GM12878 (cell line): Measurements from ENCODE around the gene SLC26A11. TPM values are rescaled to one million over a fixed set of nuclear protein-coding genes. Genes with fewer than 3 reads are reported as not detected.

ENCODE experiments used
- ATAC-seq: fragments of 200-7000 bp; cut with Tn5 transposase; 3 replicates; pipeline ENCODE4 v1.9.1; 2020; ENCODE audit warnings: mild to moderate bottlenecking, moderate library complexity
- BruUV-seq: library from RNA; stranded (reverse); fragments of 400-500 nt; replicated peaks from 2 replicates; lab custom pipeline; 2021; lab: Mats Ljungman, UMichigan
- CTCF ChIA-PET: fragments of 300-600 bp; sonication (Branson Sonifier 250); formaldehyde crosslinking; extraction: SDS; loops from one replicate; lab custom pipeline; 2021; ENCODE audit warnings: inconsistent platforms; lab: Yijun Ruan, JAX
- POLR2A ChIA-PET: fragments of 350-600 bp; formaldehyde crosslinking; extraction: SDS; loops from one replicate; lab custom pipeline; 2021; ENCODE audit warnings: inconsistent platforms; lab: Charles Lee
- RAD21 ChIA-PET: fragments of 300-600 bp; sonication (Branson Sonifier 250); formaldehyde crosslinking; loops from one replicate; lab custom pipeline; 2023; ENCODE audit warnings: antibody characterized with exemption; ENCODE audit not compliant: unreplicated experiment; lab: Charles Lee
- SMC1A ChIA-PET: fragments of 300-600 bp; sonication (Branson Sonifier 250); formaldehyde crosslinking; loops from one replicate; lab custom pipeline; 2023; ENCODE audit not compliant: unreplicated experiment, uncharacterized antibody; lab: Charles Lee
- DNase-seq: peaks from one replicate; pipeline ENCODE4 v3.0.0-alpha.2; 2011; ENCODE audit warnings: low read depth, low spot score
- FAIRE-seq: peaks from 3 replicates; lab custom pipeline; 2011; peaks lifted over from hg19 to GRCh38; lab: Jason Lieb, UNC
- H2AFZ ChIP-seq: 2 replicates; pipeline ENCODE4 v1.6.0; 2011; ENCODE audit warnings: low read depth, low read length, control low read depth; ENCODE audit not compliant: control insufficient read depth
- H3K27ac ChIP-seq: 2 replicates; pipeline ENCODE4 v1.5.1; 2011; ENCODE audit warnings: control low read depth; ENCODE audit not compliant: control insufficient read depth, insufficient read depth
- H3K27me3 ChIP-seq, 2 experiments: replicated peaks in 1 of 2; 2 replicates each; pipeline versions ENCODE4 v1.6.0 to v1.6.1; 2011; ENCODE audit warnings: low read length in 1 of 2; ENCODE audit not compliant: control insufficient read depth in 2 of 2, insufficient read depth in 2 of 2
- H3K36me3 ChIP-seq, 2 experiments: 2 replicates each; pipeline ENCODE4 v1.5.1; 2011; ENCODE audit warnings: low read length in 1 of 2; ENCODE audit not compliant: control insufficient read depth in 2 of 2, insufficient read depth in 2 of 2
- H3K4me1 ChIP-seq: 2 replicates; pipeline ENCODE4 v1.6.1; 2011; ENCODE audit warnings: mild to moderate bottlenecking, low read length, moderate library complexity, mixed read lengths; ENCODE audit not compliant: control insufficient read depth, insufficient read depth
- H3K4me2 ChIP-seq: 2 replicates; pipeline ENCODE4 v1.6.0; 2011; ENCODE audit warnings: control low read depth; ENCODE audit not compliant: control insufficient read depth, insufficient read depth
- H3K4me3 ChIP-seq: fragments of 200-600 bp; sonication (generic); 2 replicates; pipeline ENCODE4 v1.5.1; 2016
- H3K79me2 ChIP-seq: 2 replicates; pipeline ENCODE4 v1.6.0; 2011; ENCODE audit warnings: low read length; ENCODE audit not compliant: control insufficient read depth, insufficient read depth
- H3K9ac ChIP-seq: 2 replicates; pipeline ENCODE4 v1.8.0; 2011; ENCODE audit warnings: low read length, control low read depth, mixed read lengths; ENCODE audit not compliant: control insufficient read depth, insufficient read depth
- H3K9me3 ChIP-seq: replicated peaks from 3 replicates; pipeline ENCODE4 v1.5.1; 2011; ENCODE audit warnings: mild to moderate bottlenecking, low read length; ENCODE audit not compliant: control insufficient read depth, insufficient read depth
- H4K20me1 ChIP-seq: 2 replicates; pipeline ENCODE4 v1.6.0; 2011; ENCODE audit not compliant: control insufficient read depth, insufficient read depth
- E4F1 ChIP-seq: fragments of 450-650 bp; IDR thresholded peaks from 2 replicates; pipeline ENCODE4 v1.6.1; 2018; ENCODE audit warnings: borderline replicate concordance, mild to moderate bottlenecking; ENCODE audit not compliant: partially characterized antibody
- HDAC2 ChIP-seq: fragments of 200-600 bp; sonication (generic); IDR thresholded peaks from 2 replicates; pipeline ENCODE4 v1.6.1; 2017
- PKNOX1 ChIP-seq: fragments of 450-650 bp; IDR thresholded peaks from 2 replicates; pipeline ENCODE4 v1.6.1; 2016; ENCODE audit warnings: mild to moderate bottlenecking
- POLR2A ChIP-seq: IDR thresholded peaks from 2 replicates; pipeline ENCODE4 v1.6.1; 2011; ENCODE audit warnings: low read depth, mild to moderate bottlenecking, low read length
- WGBS: methylation state at CpG from one replicate; pipeline ENCODE4 v1.1.6; 2016; ENCODE audit warnings: low lambda C conversion rate; ENCODE audit not compliant: insufficient replicate concordance, insufficient coverage; ENCODE audit errors: missing lambda C conversion rate; 5-methylcytosine and 5-hydroxymethylcytosine counted together
- in situ Hi-C: fragments of 300-500 bp; cut with MboI; formaldehyde crosslinking; loops from 9 replicates; pipeline ENCODE4 v1.14.3; 2018; ENCODE audit warnings: mixed read lengths
- intact Hi-C: fragments of 100-400 bp; cut with micrococcal nuclease; formaldehyde crosslinking; loops from one replicate; pipeline ENCODE4 v1.14.2; 2022; ENCODE audit not compliant: unreplicated experiment
- polyA plus RNA-seq, 11 experiments: library from polyadenylated mRNA; depleted of rRNA in 4 of 11; unstranded in 6 of 11; stranded (reverse) in 5 of 11; fragments of >200 nt; fragmentation: Nextera tagmentation in 4 of 11; fragmentation: Illumina TruSeq in 1 of 11; extraction: Ambion mirVana in 4 of 11; extraction: Trizol in 1 of 11; gene quantifications; 1 replicate in 1 of 11; 2 replicates in 10 of 11; pipeline versions ENCODE4 v1.2.1 to v1.2.3, GENCODE V29; 2011 to 2016; ENCODE audit warnings: inconsistent platforms in 2 of 11, missing spikeins in 2 of 11, low read depth in 1 of 11
- total RNA-seq, 4 experiments: library from RNA; depleted of rRNA in 3 of 4; stranded (reverse); fragments of >200 nt in 3 of 4; fragmentation: Illumina TruSeq in 1 of 4; extraction: Trizol in 1 of 4; gene quantifications; 2 replicates each; pipeline versions ENCODE4 v1.2.1 to v1.2.3, GENCODE V29; 2013 to 2021

SLC26A11 gene
- total and polyA plus RNA-seq, 10 of the 15 experiments (the other 5 are each of a cell fraction or from before 2014, with no cell fraction given): 0.05 to 4.1 (median 1.2) TPM; not detected in 1

GRCh38 chr17:80277751-80278671 lies 57.8 kb downstream of the SLC26A11 start:
- H3K27ac ChIP-seq: no peak overlapping the region
- 91% methylated on average over 34 of the region's 34 CpGs for WGBS
- H3K27me3 ChIP-seq: no peaks in the 10 kb centered on the region
- intact Hi-C loops: no loop called here
- FAIRE-seq (no peak), ATAC-seq (no peak), DNase-seq (no peak)
- no TSS peak for BruUV-seq
- ChIA-PET POLR2A (no interaction called here), CTCF (interaction anchor here (1.3 kb wide), 1 partner anchor 67 kb away, joined by 3 read pairs; no protein-coding TSS in a partner anchor)
- peaks cover 5% of the 10 kb centered on the region for H3K79me2 ChIP-seq
- H3K4me3 ChIP-seq: no peak overlapping the region
- in situ Hi-C loops: no loop called here
- no peak overlapping the region for H3K9ac ChIP-seq
- TF ChIP-seq E4F1 (no peak), HDAC2 (no peak), POLR2A (peak; percentile 28), PKNOX1 (no peak)
- TF ChIP-seq, all 136 proteins: peak for 1
- no peaks in the 10 kb centered on the region; the same call in 1 of the 2 replicates for H4K20me1 ChIP-seq
- SMC1A ChIA-PET: interaction anchor here (0.5 kb wide), 1 partner anchor 498 kb away, joined by 3 read pairs; no protein-coding TSS in a partner anchor
- no peaks in the 10 kb centered on the region for H3K9me3 ChIP-seq
- no peak overlapping the region for H3K4me2 ChIP-seq
- H2AFZ ChIP-seq: no peak overlapping the region
- peaks cover 13 to 28% of the 10 kb centered on the region in 2 experiments; a peak in 3 of 4 replicates for H3K36me3 ChIP-seq
- RAD21 ChIA-PET: no interaction called here
- H3K4me1 ChIP-seq: no peaks in the 10 kb centered on the region
